Adrenal gland (tissue), 5 donors: ENCODE data around the gene KCNN3.
"Not testable (repeated sequence)": the region's sequence is repeated elsewhere in the genome, so short reads cannot be mapped to it uniquely, and the experiment has no call there.

ENCODE experiments used
- POLR2A ChIP-seq, 2 donors: fragments of 450-650 bp; IDR thresholded peaks; one replicate each; pipeline ENCODE4 v1.6.1; 2017; ENCODE audit warnings: antibody characterized with exemption in 2 of 2, mild to moderate bottlenecking in 2 of 2, moderate library complexity in 1 of 2
- TF ChIP-seq, protein P1 (sequence below), 6 experiments: fragments of 450-650 bp in 4 of 6; fragments of 200-600 bp in 2 of 6; sonication (generic) in 1 of 6; IDR thresholded peaks; 1 replicate in 5 of 6; 2 replicates in 1 of 6; pipeline versions ENCODE4 v1.5.1 to v1.8.0; 2016 to 2021; ENCODE audit warnings: antibody characterized with exemption in 6 of 6, mild to moderate bottlenecking in 2 of 6, moderate library complexity in 1 of 6
- donor health status: DM: no; HTN: no; CAD: no.

GRCh38 chr1:154670310-154671270, 199.5 kb downstream of the KCNN3 start:
- TF ChIP-seq, protein P1, sequence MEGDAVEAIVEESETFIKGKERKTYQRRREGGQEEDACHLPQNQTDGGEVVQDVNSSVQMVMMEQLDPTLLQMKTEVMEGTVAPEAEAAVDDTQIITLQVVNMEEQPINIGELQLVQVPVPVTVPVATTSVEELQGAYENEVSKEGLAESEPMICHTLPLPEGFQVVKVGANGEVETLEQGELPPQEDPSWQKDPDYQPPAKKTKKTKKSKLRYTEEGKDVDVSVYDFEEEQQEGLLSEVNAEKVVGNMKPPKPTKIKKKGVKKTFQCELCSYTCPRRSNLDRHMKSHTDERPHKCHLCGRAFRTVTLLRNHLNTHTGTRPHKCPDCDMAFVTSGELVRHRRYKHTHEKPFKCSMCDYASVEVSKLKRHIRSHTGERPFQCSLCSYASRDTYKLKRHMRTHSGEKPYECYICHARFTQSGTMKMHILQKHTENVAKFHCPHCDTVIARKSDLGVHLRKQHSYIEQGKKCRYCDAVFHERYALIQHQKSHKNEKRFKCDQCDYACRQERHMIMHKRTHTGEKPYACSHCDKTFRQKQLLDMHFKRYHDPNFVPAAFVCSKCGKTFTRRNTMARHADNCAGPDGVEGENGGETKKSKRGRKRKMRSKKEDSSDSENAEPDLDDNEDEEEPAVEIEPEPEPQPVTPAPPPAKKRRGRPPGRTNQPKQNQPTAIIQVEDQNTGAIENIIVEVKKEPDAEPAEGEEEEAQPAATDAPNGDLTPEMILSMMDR (IDR thresholded peaks at IDR 0.05), result not testable (repeated sequence)
- not testable (repeated sequence) for TF ChIP-seq POLR2A (IDR thresholded peaks at IDR 0.05)
